ENCODE results near the gene PUDP. TPM values are rescaled to one million over a fixed set of nuclear protein-coding genes. Genes with fewer than 3 reads are reported as not detected.
A peak's percentile ranks its signal among the peaks of the same experiment; 100 is the strongest.

Gene PUDP
- total RNA-seq, 3 donors from 2014 or later = 6.2 to 20.3 (median 17.9) TPM

GRCh38 chrX:7168371-7168770 lies 20.4 kb upstream of the PUDP start:
- Histone ChIP-seq H3K36me3 (no peaks in the 10 kb centered on the region), H3K9me3 (no peaks in the 10 kb centered on the region), H3K27ac (no peak overlapping the region), H3K4me1 (no peaks in the 10 kb centered on the region), H3K4me3 (no peak overlapping the region), H3K27me3 (no peaks in the 10 kb centered on the region)
- no peak for DNase-seq (ENCODE audit: low spot score in 2 of 2)
- TF ChIP-seq POLR2A (IDR thresholded peaks at IDR 0.05) (no peak), POLR2AphosphoS5 (IDR thresholded peaks at IDR 0.05) (no peak), CTCF (IDR thresholded peaks at IDR 0.05) (no peak)
- intact Hi-C loops (cut with DNase I; ENCODE audit: low total_unique reads) = no loop called here

DNA sequence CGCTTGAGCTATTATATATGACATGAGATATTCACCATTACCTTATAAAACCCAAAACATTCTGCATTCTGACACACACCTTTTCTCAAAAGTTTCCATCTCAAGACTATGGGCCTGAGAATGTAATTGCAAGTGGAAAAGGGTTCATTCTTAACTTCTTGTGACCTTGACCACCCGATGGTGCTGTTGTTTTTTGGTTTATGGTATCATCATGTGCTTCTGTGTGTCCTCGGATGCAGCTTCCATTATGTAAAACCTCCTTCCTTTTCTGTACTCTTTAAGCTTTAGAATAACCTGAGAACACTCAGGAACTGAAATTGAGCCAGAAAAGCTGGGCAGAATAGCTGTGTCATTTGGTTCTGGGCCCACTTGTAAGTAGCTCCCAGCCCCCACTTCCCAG lies 16.2 kb upstream of the PUDP start:
- H3K4me3 ChIP-seq = no peak overlapping the region
- DNase-seq (ENCODE audit: low spot score in 2 of 2) = no peak
- no peaks in the 10 kb centered on the region for H3K36me3 ChIP-seq
- intact Hi-C loops (cut with DNase I; ENCODE audit: low total_unique reads) = no loop called here
- H3K4me1 ChIP-seq = no peaks in the 10 kb centered on the region
- TF ChIP-seq POLR2A (IDR thresholded peaks at IDR 0.05) (no peak), POLR2AphosphoS5 (IDR thresholded peaks at IDR 0.05) (no peak), CTCF (IDR thresholded peaks at IDR 0.05) (no peak)
- H3K9me3 ChIP-seq = no peaks in the 10 kb centered on the region
- H3K27me3 ChIP-seq = no peaks in the 10 kb centered on the region
- no peak overlapping the region for H3K27ac ChIP-seq

- no peak for DNase-seq (ENCODE audit: low spot score in 2 of 2)
- H3K9me3 ChIP-seq = no peaks in the 10 kb centered on the region
- TF ChIP-seq POLR2AphosphoS5 (IDR thresholded peaks at IDR 0.05) = no peak
- TF ChIP-seq POLR2A (IDR thresholded peaks at IDR 0.05) = no peak
- no peak for TF ChIP-seq CTCF (IDR thresholded peaks at IDR 0.05)
- no peaks in the 10 kb centered on the region for H3K27me3 ChIP-seq
- no peaks in the 10 kb centered on the region for H3K36me3 ChIP-seq
- no peak overlapping the region for H3K4me3 ChIP-seq
- no peak overlapping the region for H3K27ac ChIP-seq
- intact Hi-C loops (cut with DNase I; ENCODE audit: low total_unique reads) = no loop called here
- H3K4me1 ChIP-seq = no peaks in the 10 kb centered on the region
Measured at GRCh38 chrX:7163146-7163677, 15.3 kb upstream of the PUDP start.

DNA sequence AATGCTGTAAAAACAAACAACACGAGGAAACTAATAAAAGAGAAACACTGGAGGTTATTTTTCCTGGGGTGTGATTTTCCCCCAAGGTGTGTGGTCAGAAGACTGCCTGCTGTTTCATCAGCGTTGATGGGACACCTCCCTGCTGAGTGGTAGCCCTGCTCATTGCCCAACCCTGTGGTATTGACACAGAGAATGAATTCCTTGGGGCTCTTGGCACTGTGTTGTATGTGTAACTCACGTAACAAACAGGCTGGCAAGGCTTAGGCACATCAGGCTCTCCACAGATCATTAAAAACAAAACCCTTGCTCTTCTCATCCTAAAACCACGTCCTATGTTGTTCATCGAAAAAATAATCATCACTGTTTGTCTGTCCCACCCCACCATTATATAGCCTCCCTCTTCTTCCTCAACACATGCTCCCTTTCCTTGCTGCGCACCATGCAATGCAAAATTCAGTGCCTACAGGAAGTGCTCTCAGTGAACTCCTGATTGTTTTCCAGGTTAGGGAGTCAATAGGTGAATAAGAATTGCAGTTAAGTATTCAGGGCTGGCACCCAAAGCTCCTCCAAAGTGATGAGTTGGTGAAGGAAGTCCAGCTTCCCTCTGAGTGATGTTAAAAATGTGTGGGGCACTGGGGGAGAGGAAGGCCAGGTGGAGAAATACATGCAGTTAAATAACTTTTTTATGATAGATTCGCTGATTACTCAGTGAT lies 11.4 kb upstream of the PUDP start:
- Histone ChIP-seq H3K27ac (peak overlapping the region in 1 of 2 donors; percentile 40), H3K4me1 (no peaks in the 10 kb centered on the region), H3K36me3 (no peaks in the 10 kb centered on the region), H3K27me3 (no peaks in the 10 kb centered on the region), H3K9me3 (no peaks in the 10 kb centered on the region), H3K4me3 (no peak overlapping the region)
- intact Hi-C loops (cut with DNase I; ENCODE audit: low total_unique reads) = no loop called here
- no peak for TF ChIP-seq POLR2A (IDR thresholded peaks at IDR 0.05)
- peak in 1 of 3 donors; percentile 47 for TF ChIP-seq POLR2AphosphoS5 (IDR thresholded peaks at IDR 0.05)
- no peak for TF ChIP-seq CTCF (IDR thresholded peaks at IDR 0.05)
- DNase-seq (ENCODE audit: low spot score in 2 of 2) = peak in 1 of 2 donors; percentile 66

GRCh38 chrX:7158468-7158990 lies 10.6 kb upstream of the PUDP start:
- H3K4me1 ChIP-seq = no peaks in the 10 kb centered on the region
- no peak overlapping the region for H3K4me3 ChIP-seq
- intact Hi-C loops (cut with DNase I; ENCODE audit: low total_unique reads) = no loop called here
- no peak for DNase-seq (ENCODE audit: low spot score in 2 of 2)
- no peaks in the 10 kb centered on the region for H3K27me3 ChIP-seq
- no peaks in the 10 kb centered on the region for H3K9me3 ChIP-seq
- H3K27ac ChIP-seq = peak overlapping the region in 1 of 2 donors; percentile 9
- H3K36me3 ChIP-seq = no peaks in the 10 kb centered on the region
- TF ChIP-seq POLR2A (IDR thresholded peaks at IDR 0.05) (no peak), POLR2AphosphoS5 (IDR thresholded peaks at IDR 0.05) (no peak), CTCF (IDR thresholded peaks at IDR 0.05) (no peak)
